Sciatic nerve (tissue), 2 donors: ENCODE results near the gene PIP5K1B. TPM values are rescaled to one million over a fixed set of nuclear protein-coding genes. Genes with fewer than 3 reads are reported as not detected.
A peak's percentile ranks its signal among the peaks of the same experiment; 100 is the strongest.
"Not testable (repeated sequence)": the region's sequence is repeated elsewhere in the genome, so short reads cannot be mapped to it uniquely, and the experiment has no call there.

ENCODE experiments used
- ATAC-seq: fragments of 200-7000 bp; cut with Tn5 transposase; one replicate; pipeline ENCODE4 v1.9.1; 2020; ENCODE audit warnings: mild to moderate bottlenecking, moderate library complexity
- DNase-seq: peaks from one replicate; pipeline ENCODE4 v3.0.0-alpha.2; 2020; ENCODE audit warnings: low spot score
- intact Hi-C: fragments of 100-400 bp; cut with DNase I; formaldehyde crosslinking; loops from one replicate; pipeline ENCODE4 v1.14.2; 2022
- total RNA-seq: library from RNA; stranded (reverse); fragmentation: NEBNext Ultra II Directional; extraction: Animal tissue kit (Norgen Biotek cat#: 25700); gene quantifications from one replicate; pipeline ENCODE4 v1.2.1, GENCODE V29; 2021
- donor health status: DM: no; HTN: no; CAD: no.
- donor health status: DM: no; HTN: no; CAD: no.

Gene PIP5K1B
- total RNA-seq, 1 donor from 2014 or later: 2.0 TPM

DNA sequence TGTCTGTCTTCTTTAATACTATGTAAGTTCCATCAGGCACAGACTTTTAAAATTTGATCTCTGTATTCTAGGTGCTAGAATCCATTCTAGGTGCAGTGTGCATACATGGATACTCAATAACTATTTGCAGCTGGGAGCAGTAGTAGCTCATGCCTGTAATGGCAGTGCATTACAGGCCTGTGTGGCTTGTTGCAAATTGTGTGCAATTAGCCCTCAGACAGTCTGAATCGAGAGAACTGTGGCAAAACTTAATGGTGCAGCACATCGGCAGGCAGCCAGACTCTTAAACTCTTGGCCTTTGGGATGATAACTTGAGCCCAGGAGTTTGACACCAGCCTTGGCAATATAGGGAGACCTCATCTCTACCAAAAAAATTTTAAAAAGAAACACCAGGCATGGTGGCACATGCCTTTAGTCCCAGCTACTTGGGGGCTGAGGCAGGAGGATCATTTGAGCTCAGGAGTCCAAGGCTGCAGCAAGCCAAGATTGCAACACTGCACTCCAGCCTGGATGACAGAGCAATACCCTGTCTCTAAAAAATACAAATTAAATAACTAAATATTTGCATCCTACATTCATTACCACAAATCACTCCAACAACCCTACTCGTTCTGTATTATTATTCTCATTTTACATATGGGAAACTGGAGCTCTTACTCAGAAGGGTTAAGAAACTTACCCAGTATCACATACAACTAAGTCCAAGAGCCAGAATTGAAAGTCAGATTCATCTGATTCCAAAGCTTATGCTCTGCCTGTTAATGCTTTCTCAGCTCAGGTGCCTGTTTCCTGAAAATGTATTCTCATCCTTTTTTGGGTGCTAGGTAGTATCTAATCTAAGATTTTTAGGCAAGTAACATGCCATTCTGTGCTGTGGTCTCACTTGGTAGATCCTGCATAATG, 278.7 kb downstream of the PIP5K1B start:
- intact Hi-C loops: no loop called here

DNA sequence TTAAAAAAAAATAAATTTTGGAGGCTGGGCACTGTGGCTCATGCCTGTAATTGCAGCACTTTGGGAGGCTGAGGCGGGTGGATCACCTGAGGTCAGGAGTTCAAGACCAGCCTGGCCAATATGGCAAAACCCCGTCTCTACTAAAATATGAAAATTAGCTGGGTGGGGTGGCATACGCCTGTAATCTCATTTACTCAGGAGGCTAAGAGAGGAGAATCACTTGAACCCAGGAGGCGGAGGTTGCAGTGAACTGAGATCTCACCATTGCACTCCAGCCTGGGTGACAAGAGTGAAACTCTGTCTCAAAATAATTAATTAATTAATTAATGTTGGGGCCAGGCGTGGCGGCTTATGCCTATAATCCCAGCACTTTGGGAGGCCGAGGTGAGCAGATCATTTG, 281.9 kb downstream of the PIP5K1B start:
- intact Hi-C loops, ATAC-seq, DNase-seq: not testable (repeated sequence)

More for the DNA sequence above, 278.7 kb downstream of the PIP5K1B start:
- DNase-seq: no peak
- no peak for ATAC-seq

DNA sequence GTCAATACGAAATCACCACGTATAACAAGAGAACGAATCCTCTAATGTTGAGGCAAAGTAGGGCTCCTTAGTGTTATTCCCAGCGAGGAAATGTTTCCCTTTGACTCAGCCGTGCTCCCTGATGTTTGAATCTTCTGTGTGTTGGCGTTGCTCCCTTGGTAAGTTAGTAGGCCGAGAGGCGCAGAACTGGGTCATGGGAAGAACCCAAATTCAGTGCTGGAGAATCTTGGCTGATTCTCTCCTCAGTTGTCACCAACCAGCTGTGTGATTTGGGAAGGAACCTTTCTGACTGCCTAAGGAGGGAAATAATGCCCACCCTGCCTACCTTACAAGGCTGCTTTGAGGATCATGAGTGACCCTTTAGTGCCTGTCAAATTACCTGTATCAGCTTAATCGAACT, 286.4 kb downstream of the PIP5K1B start:
- DNase-seq: no peak

DNA sequence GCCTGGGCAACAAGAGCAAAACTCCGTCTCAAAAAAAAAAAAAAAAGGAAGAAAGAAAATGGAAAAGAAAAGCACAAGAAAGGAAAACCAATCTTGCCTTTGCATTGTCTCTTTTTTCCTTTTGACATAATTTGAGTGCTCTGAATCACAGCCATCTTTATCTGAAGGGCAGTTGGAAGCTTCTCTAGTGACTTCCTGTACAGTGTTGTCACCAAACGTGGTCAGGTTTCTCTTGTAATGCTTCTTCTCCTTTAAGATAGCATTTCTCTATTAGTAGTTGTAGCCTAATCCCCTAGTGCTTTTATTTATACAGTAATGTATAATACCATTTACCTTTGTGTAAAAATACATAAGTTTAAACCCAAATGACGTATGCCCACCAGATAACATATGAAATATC, 290.7 kb downstream of the PIP5K1B start:
- ATAC-seq: no peak

More for the DNA sequence above, 286.4 kb downstream of the PIP5K1B start:
- no peak for ATAC-seq
- intact Hi-C loops: no loop called here

DNA sequence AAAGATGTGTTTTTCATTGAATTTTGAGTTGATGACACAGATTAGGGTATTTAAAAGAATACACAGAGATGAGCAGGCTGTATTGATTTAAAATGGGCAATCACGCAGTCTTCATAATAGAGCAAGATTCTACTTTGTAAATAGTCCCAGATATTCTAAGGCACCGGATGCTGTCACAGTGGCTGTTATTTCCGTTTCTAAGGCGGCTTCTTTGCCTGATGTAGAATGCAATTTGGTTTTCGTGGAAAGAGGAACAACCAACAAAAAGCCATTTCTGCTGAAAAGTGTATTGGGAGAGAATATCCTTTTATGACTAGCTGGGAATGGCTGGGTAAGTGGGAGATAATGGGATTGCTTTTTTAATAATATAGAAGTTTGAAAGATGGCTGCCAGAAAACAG, 291.4 kb downstream of the PIP5K1B start:
- intact Hi-C loops: no loop called here
- DNase-seq (no peak), ATAC-seq (no peak)

More for the DNA sequence above, 290.7 kb downstream of the PIP5K1B start:
- DNase-seq: no peak
- intact Hi-C loops: no loop called here

DNA sequence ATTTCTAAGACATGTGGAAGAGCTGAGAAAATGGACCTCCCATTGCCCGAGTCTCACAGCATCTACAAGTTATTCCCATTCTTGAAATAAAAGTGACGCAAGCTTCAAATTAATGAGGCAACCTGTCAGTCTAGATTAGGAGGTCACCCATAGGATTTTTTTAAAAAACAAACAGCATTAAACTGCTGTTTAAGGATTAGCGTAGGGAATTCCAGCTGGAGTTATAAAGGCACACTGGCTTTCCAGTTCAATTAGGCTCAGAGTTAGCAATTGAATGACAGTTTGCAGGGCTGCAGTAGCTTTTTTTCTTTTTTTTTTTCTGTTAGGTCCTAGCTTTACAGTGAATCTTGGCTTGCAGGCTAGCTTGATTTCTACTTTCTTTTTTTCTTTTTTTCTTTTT, 292.6 kb downstream of the PIP5K1B start:
- intact Hi-C loops: no loop called here
- ATAC-seq: no peak

DNA sequence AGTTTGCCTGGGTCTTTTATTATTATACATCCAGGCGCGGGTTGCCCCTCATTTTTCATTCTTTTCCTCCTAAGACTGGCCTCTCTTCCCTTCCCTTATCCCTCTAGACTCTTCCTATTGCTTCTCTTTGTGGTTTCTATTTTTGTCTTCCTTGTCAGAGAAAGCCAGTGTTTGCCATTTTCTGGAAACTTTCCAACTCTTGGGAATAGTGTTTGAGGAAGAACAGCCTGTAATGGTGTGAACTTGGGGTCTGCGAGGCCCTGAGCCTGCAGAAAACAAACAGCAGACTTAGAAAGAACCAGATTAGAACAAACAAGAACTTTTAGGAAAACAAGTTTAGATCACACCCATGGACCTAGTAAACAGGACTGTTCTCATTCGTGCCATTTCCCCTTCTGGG, 293.3 kb downstream of the PIP5K1B start:
- ATAC-seq: no peak
- no peak for DNase-seq
- intact Hi-C loops: no loop called here

More for the DNA sequence above, 292.6 kb downstream of the PIP5K1B start:
- no peak for DNase-seq

DNA sequence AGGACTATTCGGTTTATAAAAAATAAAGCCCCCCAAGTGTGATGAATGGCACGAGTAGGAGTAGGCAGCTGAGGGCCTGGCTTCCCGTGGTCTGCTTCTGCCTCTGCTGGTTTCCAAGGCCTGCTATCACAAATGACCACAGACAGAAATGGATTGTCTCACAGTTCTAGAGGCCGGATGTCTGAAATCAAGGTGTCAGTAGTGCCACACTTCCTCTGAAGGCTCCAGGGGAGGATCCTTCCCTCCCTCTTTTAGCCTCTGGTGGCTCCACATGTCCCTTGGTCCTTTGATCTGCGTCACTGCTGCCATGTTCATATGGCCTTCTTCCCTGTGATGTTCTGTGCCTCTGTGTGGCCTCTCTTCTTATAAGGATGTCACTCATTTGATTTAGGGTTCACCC, 293.8 kb downstream of the PIP5K1B start:
- intact Hi-C loops: no loop called here
- ATAC-seq: peak; percentile 18

DNA sequence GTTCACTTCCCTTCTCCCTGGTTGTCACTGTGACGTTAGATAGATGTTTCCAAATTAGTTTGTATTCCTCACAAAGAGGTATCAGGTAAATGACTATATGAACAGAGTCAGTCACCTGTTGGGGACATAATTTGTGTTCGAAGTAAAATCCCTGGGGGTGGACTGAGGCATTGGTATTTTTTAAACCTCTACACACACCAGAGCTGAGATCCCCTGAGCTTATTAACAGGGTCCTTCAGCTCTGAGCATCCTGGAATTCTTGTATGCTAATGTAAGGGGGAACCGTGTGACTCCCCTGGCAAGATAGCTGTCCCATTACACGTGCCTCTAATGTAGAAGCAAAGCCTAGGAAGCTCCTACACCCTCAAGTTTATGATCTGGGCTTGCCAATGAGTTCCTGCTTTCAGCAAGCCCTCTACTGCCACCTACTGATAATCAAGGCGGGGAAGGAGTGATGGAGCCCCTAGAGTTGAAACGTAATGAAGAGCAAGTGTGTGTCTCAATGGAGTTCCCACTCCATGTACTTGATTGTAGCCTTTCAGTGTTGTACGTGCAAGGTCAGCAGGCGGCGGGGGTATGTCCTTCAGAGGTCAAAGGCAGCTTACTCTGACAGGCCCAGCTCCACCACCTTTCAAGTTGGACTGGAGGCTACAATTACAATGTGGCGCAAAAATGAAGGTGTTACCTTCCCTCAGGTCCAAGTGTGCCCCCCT, 294.5 kb downstream of the PIP5K1B start:
- intact Hi-C loops: no loop called here
- peak; percentile 92 for ATAC-seq
- DNase-seq: peak; percentile 66

More for the DNA sequence above, 293.8 kb downstream of the PIP5K1B start:
- no peak for DNase-seq

DNA sequence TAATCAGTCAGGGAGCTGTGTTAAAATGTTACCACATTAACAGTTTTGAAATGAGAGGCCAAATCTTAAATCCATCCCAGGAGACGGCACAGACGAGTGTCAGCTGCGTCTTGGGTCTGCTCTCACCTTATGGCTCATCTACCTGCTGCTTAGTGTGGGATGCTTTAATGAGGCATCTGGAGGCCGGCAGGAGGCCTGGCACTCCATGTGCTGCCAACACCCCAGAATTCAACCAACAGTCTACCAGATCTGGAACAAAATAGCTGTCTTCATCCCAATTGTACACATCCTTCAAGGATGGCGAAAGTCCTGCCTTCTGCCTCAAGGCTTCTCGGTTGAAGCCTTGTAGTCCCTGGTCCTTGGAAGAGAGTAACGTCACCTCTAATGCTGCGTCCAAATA, 296.9 kb downstream of the PIP5K1B start:
- ATAC-seq (no peak), DNase-seq (no peak)
- intact Hi-C loops: no loop called here

DNA sequence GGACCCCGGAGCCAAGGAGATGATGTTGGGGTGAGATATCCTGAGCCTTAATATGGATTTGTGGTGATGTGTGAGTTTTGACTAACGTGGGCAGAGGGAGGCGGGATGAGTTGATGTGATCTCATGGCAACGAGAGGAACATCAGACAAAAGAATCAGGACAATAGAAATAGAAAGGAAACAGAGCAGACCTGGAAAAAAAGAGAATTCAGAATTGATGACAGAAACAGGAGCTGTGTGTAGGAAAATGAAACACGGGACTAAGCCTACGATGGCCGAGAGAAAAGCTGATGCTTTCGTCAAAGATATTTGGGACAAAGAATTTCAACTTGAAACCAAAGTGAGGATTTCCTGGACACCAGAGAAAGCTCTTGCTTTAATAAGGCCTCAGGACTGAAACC, 298.0 kb downstream of the PIP5K1B start:
- intact Hi-C loops: no loop called here
- ATAC-seq (no peak), DNase-seq (no peak)

DNA sequence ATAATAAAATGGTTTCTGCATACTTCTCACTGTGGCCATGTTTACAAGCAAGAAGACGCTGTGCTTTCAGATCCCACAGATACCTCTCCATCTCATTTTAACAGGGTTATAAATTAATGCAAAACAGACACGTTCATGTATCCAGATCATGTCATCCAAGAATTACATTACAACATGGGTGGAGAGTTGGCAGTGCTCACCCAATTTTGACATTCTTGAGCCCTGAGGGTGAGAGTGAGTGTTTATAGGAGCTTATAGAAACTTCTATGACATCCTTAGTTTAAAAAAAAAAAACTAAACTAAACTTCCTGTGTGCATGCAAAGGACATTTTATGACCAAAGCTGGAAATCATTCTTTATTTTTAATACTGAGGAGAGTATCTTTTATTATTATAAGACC, 299.8 kb downstream of the PIP5K1B start:
- intact Hi-C loops: no loop called here
- DNase-seq: no peak
- ATAC-seq: no peak

DNA sequence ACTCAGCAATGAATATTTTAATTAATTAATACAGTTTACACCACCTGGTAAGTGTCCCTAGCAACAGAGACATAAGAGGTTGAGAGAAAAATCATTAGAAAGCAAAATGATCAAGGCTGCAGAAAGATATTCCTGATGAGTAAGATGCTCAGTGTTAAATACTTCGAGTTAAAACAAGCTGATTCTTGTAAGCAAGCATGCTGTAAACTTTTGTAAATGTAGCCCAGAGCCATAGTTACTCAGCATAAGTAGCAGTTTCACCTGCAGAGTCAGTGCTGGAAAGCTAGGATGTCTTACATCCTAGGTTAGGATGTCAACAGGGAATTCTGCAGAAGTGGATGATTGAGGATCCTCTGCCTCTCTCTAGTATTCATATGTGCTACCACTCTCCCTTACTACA, 304.7 kb downstream of the PIP5K1B start:
- ATAC-seq (no peak), DNase-seq (no peak)
- intact Hi-C loops: loop anchor here (10.0 kb wide), 1 partner anchor 215 kb away; no protein-coding TSS in a partner anchor

DNA sequence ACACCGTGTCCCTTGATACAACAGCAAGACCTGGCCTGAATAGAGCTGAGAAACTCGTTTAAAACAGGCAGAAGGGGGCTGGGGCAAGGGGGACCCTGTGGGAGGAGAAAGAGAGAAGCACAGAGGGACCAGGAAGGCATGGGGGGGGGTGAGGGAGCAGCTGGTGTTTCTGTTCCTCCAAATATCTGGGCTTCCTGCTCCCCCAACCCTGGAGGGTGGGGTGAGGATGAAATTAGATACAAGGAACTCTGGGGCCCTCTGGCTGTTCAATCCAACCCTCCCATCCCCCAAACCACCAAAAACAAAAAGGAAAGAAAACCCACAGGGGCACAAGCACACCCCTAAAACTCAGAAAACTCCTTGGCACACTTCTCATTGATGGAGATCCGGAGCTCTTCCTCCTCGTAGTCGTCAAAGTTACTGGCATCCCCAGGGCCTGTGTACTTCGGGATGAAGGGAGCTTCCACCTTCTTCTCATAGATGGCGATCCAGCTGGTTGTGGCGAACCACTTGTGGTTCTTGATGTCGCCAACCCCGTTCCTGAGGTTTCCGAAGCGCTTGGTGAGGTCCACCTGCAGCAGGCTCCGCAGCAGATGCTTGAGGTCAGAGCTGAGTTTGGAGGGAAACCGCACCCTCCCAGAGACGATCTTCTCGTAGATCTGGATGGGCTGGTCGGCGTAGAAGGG, 307.8 kb downstream of the PIP5K1B start:
- intact Hi-C loops: loop anchor here (10.0 kb wide), 1 partner anchor 218 kb away; no protein-coding TSS in a partner anchor
- ATAC-seq: no peak

DNA sequence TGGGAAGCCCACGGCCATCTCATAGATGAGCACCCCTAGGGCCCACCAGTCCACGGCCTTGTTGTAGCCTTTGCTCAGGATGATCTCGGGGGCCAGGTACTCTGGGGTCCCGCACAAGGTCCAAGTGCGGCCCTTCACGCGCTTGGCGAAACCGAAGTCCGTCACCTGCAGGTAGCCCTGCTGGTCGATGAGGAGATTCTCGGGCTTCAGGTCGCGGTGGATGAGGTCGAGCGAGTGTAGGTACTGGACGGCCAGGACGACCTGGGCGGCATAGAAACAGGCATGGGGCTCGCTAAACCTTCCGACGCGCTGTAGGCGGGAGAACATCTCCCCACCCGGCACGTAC, 308.3 kb downstream of the PIP5K1B start:
- ATAC-seq (no peak), DNase-seq (no peak)
- intact Hi-C loops: loop anchor here (10.0 kb wide), 1 partner anchor 219 kb away; no protein-coding TSS in a partner anchor

More for the DNA sequence above, 307.8 kb downstream of the PIP5K1B start:
- no peak for DNase-seq

DNA sequence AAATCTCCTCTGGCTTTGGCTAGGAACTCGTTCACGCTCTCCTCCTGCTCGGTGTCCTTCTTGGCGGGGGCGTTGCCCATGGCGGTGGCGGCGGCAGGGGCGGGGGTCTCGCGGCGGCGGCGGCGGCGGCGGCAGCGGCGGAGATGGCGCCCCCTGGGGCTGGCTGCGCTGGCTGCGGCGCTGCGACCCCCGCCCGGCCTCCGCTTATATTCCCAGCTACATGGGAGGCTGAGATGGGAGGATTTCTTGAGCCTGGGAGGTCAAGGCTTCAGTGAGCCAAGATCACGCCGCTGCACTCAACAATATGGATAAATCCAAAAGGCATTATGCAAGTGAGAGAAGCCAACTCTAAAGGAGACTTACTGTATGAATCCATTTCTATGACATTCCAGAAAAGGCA, 309.0 kb downstream of the PIP5K1B start, which contains the start of gene PRKACG:
Gene PRKACG, minus strand, starts transcription at position 101 of the 400 bp plus-strand sequence. Its CDS starts 21 bp downstream, at position 80.
- intact Hi-C loops: loop anchor here (10.0 kb wide), 1 partner anchor 219 kb away; no protein-coding TSS in a partner anchor
- ATAC-seq (no peak), DNase-seq (no peak)

DNA sequence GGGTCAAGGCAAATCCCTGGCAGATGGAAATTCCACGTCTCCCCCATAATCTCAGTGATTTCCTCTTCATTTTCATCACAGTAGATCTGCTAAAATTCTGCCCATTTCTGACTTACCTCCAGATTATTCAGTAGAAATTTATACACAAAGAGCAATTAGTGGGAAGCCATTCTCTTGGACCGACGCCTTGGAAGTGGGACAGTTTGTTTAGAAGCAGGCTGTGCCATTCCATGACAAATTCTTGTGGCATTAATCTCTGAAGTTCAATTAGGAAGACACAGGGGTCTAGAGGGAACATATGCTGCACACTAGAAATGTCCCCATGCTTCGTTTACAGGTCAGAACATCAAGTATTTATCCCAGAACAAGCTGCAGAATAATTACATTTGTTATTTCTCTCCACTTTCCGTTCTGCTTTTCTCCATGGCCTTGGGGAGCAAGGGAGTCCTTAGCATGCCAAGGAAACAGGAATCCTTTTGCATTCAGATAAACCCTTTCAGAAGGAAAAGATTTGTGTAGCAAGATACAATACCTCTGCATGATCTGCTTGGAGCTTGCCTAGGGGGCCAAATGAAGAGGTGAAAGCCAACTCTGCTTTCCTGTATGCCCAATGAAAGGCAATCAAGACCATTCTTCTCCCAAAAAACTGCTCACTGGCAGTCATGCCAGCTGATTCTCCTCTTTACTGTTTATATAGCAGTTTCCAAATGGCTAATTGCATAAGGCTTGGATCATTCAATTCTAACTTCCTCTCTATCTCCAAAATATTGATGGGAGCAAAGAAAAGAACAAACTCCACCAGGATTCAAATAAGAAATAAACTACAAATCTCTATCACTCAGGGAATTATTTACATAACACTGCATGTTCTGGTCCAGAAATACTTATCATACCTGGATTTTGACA, 311.4 kb downstream of the PIP5K1B start:
- DNase-seq (no peak), ATAC-seq (no peak)
- intact Hi-C loops: loop anchor here (10.0 kb wide), 1 partner anchor 222 kb away; no protein-coding TSS in a partner anchor

DNA sequence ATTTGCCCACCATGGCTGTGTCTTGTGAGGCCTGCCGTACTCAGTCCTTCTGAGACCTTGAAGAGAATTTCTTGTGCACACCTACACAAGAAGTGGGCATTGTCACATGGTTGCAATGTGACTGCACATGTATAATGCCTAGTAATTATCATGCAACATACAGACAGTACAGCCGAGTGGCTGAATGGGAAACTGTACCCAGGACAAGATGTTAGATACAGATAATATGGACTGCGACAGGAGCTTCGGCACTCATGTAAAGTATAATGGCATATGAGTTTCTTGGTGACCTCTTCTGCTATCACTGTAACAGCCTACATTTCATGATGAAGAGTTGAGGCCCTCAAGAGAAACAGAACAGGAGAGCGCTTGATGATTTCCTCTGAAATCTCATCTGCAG, 313.7 kb downstream of the PIP5K1B start:
- ATAC-seq (no peak), DNase-seq (no peak)
- intact Hi-C loops: loop anchor here (10.0 kb wide), 1 partner anchor 224 kb away; no protein-coding TSS in a partner anchor
